Measurements from ENCODE around the gene CACNA1G.

The CACNA1G gene

DNA sequence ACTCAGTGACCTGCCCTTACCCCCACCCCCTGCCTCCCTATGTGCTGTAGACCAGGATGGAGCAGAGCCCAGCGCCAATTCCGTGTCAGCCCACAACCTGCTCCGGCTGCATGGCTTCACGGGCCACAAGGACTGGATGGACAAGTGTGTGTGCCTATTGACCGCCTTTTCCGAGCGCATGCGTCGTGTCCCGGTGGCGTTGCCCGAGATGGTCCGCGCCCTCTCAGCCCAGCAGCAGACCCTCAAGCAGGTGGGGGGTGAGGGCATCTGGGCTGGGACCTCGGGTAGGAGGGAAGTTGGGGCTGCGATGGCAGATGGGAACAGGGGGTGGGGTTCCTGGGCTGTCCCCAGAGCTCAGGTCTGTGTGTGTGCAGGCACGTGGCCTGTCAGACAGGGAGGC is 6.3 kb upstream of the CACNA1G start:
- Histone ChIP-seq H3K9me3 (ENCODE audit: control insufficient read depth, insufficient read depth, low read length) (no peaks in the 10 kb centered on the region), H3K79me2 (ENCODE audit: control insufficient read depth, low read length) (no peaks in the 10 kb centered on the region)

DNA sequence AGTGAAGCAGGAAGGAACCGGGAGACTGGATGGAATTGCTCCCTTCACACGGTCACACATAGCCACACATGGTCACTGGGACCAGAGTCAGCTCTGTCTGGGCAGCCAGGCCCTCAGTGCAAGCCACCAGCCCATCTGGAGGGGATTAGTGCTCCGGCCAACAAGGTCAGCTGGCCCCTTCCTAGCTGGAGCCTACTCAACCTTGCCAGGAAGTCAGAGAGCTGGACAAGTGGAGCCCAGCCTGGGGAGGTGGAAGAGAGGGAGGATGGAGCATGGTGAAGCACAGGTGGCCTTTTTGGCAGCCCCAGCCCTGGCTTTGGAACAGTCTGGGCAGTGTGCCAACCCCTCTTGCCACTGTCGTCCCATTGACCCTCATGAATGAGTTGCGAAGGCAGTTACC is 3.7 kb upstream of the CACNA1G start:
- Histone ChIP-seq H3K4me1 (ENCODE audit: control insufficient read depth, low read length) (peaks cover 11% of the 10 kb centered on the region), H3K4me3 (ENCODE audit: low read length) (no peak overlapping the region), H3K36me3 (ENCODE audit: control insufficient read depth, low read length) (no peaks in the 10 kb centered on the region), H3K4me2 (ENCODE audit: low read length) (no peak overlapping the region), H3K79me2 (ENCODE audit: control insufficient read depth, low read length) (no peaks in the 10 kb centered on the region), H3K9me3 (ENCODE audit: control insufficient read depth, insufficient read depth, low read length) (no peaks in the 10 kb centered on the region), H4K20me1 (ENCODE audit: control insufficient read depth, insufficient read depth, low read depth, low read length) (no peaks in the 10 kb centered on the region), H3K27me3 (ENCODE audit: control insufficient read depth, low read length) (peaks cover 25% of the 10 kb centered on the region), H3K9me2 (replicated peaks; ENCODE audit: control insufficient read depth, low read length) (no peaks in the 10 kb centered on the region), H3K27ac (ENCODE audit: low read depth, low read length) (no peak overlapping the region), H3F3A (ENCODE audit: control insufficient read depth, insufficient read depth) (no peaks in the 10 kb centered on the region)
- no peak for TF ChIP-seq EZH2phosphoT487 (IDR thresholded peaks at IDR 0.05; ENCODE audit: borderline replicate concordance, low read length)
- TF ChIP-seq, protein P1, sequence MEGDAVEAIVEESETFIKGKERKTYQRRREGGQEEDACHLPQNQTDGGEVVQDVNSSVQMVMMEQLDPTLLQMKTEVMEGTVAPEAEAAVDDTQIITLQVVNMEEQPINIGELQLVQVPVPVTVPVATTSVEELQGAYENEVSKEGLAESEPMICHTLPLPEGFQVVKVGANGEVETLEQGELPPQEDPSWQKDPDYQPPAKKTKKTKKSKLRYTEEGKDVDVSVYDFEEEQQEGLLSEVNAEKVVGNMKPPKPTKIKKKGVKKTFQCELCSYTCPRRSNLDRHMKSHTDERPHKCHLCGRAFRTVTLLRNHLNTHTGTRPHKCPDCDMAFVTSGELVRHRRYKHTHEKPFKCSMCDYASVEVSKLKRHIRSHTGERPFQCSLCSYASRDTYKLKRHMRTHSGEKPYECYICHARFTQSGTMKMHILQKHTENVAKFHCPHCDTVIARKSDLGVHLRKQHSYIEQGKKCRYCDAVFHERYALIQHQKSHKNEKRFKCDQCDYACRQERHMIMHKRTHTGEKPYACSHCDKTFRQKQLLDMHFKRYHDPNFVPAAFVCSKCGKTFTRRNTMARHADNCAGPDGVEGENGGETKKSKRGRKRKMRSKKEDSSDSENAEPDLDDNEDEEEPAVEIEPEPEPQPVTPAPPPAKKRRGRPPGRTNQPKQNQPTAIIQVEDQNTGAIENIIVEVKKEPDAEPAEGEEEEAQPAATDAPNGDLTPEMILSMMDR (IDR thresholded peaks at IDR 0.05; ENCODE audit: low read depth, low read length, poor library complexity, severe bottlenecking): no peak

More for the DNA sequence above, 6.3 kb upstream of the CACNA1G start:
- Histone ChIP-seq H4K20me1 (ENCODE audit: control insufficient read depth, insufficient read depth, low read depth, low read length) (no peaks in the 10 kb centered on the region), H3K4me2 (ENCODE audit: low read length) (no peak overlapping the region), H3K36me3 (ENCODE audit: control insufficient read depth, low read length) (no peaks in the 10 kb centered on the region), H3K27ac (ENCODE audit: low read depth, low read length) (no peak overlapping the region), H3K9me2 (replicated peaks; ENCODE audit: control insufficient read depth, low read length) (no peaks in the 10 kb centered on the region), H3F3A (ENCODE audit: control insufficient read depth, insufficient read depth) (no peaks in the 10 kb centered on the region), H3K4me1 (ENCODE audit: control insufficient read depth, low read length) (no peaks in the 10 kb centered on the region), H3K27me3 (ENCODE audit: control insufficient read depth, low read length) (peaks cover 7% of the 10 kb centered on the region), H3K4me3 (ENCODE audit: low read length) (no peak overlapping the region)
- TF ChIP-seq EZH2phosphoT487 (IDR thresholded peaks at IDR 0.05; ENCODE audit: borderline replicate concordance, low read length): no peak
- TF ChIP-seq, protein P1 (IDR thresholded peaks at IDR 0.05; ENCODE audit: low read depth, low read length, poor library complexity, severe bottlenecking): no peak

DNA sequence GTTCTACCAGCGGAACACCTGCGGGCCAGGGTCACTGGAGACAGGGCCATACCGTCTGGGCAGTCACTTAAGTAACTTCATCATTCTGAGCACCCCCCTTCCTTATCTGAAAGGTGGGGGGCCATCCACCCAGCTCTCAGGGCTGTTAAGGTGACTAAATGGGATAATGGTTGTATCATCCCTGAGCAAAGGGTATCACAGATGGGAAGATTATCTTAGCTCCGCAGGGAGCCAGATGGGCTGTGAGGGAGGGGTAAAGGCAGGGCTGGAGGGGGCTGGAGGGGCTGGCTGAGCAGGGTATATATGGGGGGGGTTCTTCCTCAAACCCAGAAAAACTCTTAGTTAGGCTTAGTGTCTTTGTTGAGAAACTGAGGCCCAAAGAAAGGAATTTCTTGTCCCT is 2.9 kb upstream of the CACNA1G start:
- no peaks in the 10 kb centered on the region for H3K9me3 ChIP-seq (ENCODE audit: control insufficient read depth, insufficient read depth, low read length)

More for the DNA sequence above, 2.9 kb upstream of the CACNA1G start:
- Histone ChIP-seq H3K27ac (ENCODE audit: low read depth, low read length) (no peak overlapping the region), H3K36me3 (ENCODE audit: control insufficient read depth, low read length) (no peaks in the 10 kb centered on the region), H3K4me3 (ENCODE audit: low read length) (no peak overlapping the region), H3K79me2 (ENCODE audit: control insufficient read depth, low read length) (no peaks in the 10 kb centered on the region), H3K4me1 (ENCODE audit: control insufficient read depth, low read length) (peaks cover 11% of the 10 kb centered on the region), H3K27me3 (ENCODE audit: control insufficient read depth, low read length) (peaks cover 31% of the 10 kb centered on the region), H3K9me2 (replicated peaks; ENCODE audit: control insufficient read depth, low read length) (no peaks in the 10 kb centered on the region), H3F3A (ENCODE audit: control insufficient read depth, insufficient read depth) (no peaks in the 10 kb centered on the region), H4K20me1 (ENCODE audit: control insufficient read depth, insufficient read depth, low read depth, low read length) (no peaks in the 10 kb centered on the region), H3K4me2 (ENCODE audit: low read length) (no peak overlapping the region)
- TF ChIP-seq EZH2phosphoT487 (IDR thresholded peaks at IDR 0.05; ENCODE audit: borderline replicate concordance, low read length): no peak
- TF ChIP-seq, protein P1 (IDR thresholded peaks at IDR 0.05; ENCODE audit: low read depth, low read length, poor library complexity, severe bottlenecking): no peak
